Coronary artery (tissue), 2 donors: ENCODE results near the gene STEAP1B.
"Not testable (repeated sequence)": the region's sequence is repeated elsewhere in the genome, so short reads cannot be mapped to it uniquely, and the experiment has no call there.

Experiments used
- DNase-seq: peaks from one replicate; pipeline ENCODE4 v3.0.0-alpha.2; 2017; ENCODE audit warnings: low spot score
- H3K27ac ChIP-seq, 2 donors: fragments of 200-600 bp; sonication (generic); one replicate each; pipeline ENCODE4 v1.5.1; 2016 to 2019
- H3K4me3 ChIP-seq: fragments of 200-600 bp; sonication (generic); 2 replicates; pipeline ENCODE4 v1.5.1; 2016; ENCODE audit warnings: mild to moderate bottlenecking, moderate library complexity
- TF ChIP-seq, protein P1 (sequence below): fragments of 200-600 bp; sonication (generic); IDR thresholded peaks from one replicate; pipeline ENCODE4 v1.5.1; 2019; ENCODE audit warnings: antibody characterized with exemption

The STEAP1B gene

DNA sequence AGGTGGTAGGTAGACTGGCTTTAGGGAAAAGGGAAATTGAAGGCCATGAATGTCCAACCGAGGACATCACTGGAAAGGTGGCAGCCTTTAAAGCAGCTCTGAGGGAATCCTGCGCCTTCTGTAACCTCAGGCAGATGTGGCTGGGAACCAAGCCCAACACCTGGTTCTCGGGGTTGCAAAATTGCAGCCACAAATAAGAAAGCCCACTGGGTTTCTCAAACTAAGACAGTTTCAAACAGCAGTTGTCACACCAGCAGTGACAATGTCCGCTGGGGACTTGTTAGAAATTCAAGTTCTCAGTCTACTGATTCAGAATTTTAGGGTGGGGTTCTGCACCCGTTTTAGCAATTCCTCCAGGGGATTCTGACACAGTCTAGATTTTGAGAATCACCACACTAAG lies 42.7 kb upstream of the STEAP1B start:
- no peak for DNase-seq
- Histone ChIP-seq H3K4me3 (no peak overlapping the region), H3K27ac (no peak overlapping the region)
- TF ChIP-seq, protein P1, sequence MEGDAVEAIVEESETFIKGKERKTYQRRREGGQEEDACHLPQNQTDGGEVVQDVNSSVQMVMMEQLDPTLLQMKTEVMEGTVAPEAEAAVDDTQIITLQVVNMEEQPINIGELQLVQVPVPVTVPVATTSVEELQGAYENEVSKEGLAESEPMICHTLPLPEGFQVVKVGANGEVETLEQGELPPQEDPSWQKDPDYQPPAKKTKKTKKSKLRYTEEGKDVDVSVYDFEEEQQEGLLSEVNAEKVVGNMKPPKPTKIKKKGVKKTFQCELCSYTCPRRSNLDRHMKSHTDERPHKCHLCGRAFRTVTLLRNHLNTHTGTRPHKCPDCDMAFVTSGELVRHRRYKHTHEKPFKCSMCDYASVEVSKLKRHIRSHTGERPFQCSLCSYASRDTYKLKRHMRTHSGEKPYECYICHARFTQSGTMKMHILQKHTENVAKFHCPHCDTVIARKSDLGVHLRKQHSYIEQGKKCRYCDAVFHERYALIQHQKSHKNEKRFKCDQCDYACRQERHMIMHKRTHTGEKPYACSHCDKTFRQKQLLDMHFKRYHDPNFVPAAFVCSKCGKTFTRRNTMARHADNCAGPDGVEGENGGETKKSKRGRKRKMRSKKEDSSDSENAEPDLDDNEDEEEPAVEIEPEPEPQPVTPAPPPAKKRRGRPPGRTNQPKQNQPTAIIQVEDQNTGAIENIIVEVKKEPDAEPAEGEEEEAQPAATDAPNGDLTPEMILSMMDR: no peak

DNA sequence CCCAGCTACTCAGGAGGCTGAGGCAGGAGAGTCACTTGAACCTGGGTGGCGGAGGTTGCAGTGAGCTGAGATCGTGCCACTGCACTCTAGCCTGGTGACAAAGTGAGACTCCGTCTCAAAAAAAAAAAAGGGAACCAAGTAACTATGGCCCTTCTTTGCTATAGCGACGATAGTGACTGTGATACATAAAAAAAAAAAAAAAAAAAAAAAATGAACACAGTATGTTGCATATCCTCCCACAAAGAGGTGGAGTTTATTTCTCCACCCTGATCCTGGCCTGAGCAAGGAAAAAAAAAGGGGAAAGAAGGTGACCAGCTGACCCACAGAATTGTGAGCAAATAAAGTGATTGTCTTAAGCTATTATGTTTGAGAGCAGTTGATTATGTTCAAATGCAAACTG lies 42.3 kb upstream of the STEAP1B start:
- no peak for DNase-seq
- Histone ChIP-seq H3K4me3 (no peak overlapping the region), H3K27ac (no peak overlapping the region)
- TF ChIP-seq, protein P1: no peak

DNA sequence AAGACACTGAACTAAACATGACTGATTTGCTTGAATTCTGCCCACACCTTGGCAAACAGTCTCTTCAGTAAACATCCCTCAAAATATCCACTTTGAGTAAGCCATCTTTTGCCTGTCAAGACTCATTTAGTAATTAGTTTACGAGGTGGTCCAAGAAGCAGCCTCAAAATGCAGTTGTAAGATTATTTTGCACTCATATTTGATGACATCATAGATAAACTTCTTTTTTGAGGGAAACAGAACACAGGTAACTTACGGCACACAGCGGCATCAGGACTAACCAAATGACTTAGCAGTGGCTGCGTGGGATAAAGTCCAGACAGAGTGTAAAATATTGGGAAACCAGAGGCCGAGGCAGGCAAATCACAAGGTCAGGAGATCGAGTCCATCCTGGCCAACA lies 41.8 kb upstream of the STEAP1B start:
- H3K27ac ChIP-seq: no peak overlapping the region
- no peak overlapping the region for H3K4me3 ChIP-seq
- DNase-seq: no peak
- TF ChIP-seq, protein P1: no peak

DNA sequence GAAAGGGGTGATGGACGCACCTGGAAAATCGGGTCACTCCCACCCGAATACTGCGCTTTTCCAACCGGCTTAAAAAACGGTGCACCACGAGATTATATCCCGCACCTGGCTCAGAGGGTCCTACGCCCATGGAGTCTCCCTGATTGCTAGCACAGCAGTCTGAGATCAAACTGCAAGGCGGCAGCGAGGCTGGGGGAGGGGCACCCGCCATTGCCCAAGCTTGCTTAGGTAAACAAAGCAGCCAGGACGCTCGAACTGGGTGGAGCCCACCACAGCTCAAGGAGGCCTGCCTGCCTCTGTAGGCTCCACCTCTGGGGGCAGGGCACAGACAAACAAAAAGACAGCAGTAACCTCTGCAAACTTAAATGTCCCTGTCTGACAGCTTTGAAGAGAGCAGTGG lies 28.5 kb upstream of the STEAP1B start:
- not testable (repeated sequence) for H3K27ac ChIP-seq, H3K4me3 ChIP-seq, DNase-seq

DNA sequence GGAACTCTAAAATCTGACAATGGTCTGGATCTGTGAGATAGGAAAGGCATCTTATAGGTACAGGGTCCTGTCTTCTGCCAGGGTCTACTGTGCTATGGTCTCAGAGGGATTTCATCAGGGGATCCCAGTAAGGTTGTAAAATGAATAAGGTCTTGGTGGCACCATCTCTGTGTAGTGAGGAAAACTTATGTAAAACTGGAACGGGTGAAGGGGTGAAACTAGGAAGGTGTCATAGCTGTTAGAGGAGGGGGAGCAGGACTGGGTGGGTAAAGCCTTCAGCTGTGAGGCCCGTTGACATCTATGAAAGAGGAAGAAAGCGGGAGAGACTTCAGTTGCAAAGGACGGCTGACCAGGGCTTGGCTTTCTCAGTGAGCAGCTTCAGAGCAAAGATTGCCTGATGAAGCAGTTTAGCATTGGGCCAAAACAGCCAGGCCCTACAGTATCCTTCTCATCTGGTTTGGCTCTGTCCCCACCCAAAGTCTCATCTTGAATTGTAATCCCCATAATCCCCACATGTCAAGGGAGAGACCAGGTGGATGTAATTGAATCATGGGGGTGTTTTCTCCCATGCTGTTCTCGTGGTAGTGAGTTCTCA lies 24.5 kb upstream of the STEAP1B start:
- not testable (repeated sequence) for H3K4me3 ChIP-seq, H3K27ac ChIP-seq, DNase-seq

DNA sequence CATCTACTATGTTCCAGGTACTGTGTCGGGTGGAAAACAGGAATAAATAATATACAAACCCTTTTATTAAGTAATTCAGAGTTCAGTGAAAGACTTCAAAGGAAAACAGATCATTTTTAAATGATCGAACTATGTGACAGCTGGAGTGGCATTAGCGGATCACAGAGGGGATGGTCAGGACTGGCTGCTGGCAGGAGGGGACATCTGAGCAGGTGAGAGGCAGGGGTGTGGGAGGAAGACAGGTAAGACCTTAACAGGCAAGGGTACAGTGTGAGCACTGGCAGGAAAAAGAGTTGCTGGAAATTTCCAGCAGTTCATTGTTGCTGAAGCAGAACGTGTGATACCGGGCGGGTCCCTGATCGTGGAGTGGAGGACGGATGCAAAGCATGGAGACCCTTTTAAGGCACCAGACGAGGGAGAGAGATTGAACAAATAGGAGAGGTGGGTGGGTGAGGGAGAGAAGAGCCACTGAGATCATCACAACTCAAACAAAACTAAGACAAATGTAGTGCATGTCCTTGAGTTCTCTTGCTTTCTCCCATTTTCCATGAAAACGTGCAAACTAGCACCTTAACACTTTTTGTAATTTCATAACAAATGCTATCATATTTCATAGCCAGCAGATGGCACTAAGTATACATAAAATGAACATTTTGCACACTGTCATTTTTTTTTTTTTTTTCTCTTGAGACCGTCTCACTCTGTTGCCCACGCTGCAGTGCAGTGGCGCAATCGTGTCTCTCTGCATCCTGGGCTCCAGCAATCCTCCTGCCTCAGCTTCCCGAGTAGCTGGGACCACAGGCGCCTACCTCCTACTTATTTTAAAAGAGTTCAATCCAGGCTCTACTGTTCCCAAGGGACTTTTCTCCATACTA lies 23.7 kb upstream of the STEAP1B start:
- not testable (repeated sequence) for DNase-seq, H3K27ac ChIP-seq, H3K4me3 ChIP-seq

DNA sequence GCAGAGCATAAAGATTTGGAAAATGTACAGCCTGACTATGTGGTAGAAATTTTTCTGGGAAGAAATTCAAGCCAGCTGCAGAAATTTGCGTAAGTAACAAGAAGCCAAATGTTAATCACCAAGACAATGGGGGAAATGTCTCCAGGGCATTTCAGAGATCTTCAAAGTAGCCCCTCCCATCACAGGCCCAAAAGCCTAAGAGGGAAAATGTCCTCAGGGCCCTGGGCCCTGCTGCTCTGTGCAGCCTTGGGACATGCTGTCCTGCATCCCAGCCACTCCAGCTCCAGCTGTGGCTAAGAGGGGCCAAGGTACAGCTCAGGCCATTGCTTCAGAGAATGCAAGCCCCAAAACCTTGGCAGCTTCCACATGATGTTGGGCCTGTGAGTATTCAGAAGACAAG lies 19.6 kb upstream of the STEAP1B start:
- not testable (repeated sequence) for H3K4me3 ChIP-seq, DNase-seq, H3K27ac ChIP-seq

DNA sequence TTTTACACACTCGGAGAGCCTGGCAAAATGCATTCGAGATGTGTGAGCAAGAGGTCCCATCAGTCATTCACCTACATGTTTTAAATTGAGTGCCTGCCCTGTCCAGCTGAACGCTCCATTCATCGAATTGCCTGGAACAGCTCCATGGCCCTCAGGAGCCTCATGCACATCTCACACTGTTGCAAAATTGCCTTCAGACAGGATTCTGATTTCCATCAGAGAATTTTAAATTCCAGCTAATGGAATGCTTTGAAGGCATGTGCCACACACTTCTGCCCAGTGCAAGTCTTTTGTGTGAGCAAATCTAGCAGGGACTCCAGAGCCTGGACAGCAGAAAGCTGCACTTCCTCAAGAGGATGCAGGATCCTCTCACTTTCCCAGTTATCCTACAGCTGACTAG lies 17.0 kb upstream of the STEAP1B start:
- H3K4me3 ChIP-seq, H3K27ac ChIP-seq, DNase-seq: not testable (repeated sequence)

DNA sequence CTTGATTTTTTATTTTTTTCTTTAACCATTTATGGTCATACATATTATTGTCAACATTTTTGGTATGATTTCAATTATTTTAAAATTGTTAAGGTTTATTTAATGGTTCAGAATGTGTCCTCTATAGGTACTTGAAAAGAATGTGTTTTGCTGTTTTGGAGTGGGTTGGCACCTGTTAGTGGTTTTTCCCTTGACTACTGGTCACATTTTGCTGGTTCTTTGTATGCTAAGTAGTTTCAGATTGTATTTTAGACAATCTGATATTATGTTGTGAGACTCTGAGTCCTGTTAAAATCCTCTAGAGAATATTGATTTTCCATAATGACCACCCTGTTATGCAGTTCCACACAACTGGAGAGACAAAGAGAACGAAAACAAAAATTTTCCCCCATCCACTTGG lies 15.0 kb upstream of the STEAP1B start:
- not testable (repeated sequence) for H3K27ac ChIP-seq, DNase-seq

DNA sequence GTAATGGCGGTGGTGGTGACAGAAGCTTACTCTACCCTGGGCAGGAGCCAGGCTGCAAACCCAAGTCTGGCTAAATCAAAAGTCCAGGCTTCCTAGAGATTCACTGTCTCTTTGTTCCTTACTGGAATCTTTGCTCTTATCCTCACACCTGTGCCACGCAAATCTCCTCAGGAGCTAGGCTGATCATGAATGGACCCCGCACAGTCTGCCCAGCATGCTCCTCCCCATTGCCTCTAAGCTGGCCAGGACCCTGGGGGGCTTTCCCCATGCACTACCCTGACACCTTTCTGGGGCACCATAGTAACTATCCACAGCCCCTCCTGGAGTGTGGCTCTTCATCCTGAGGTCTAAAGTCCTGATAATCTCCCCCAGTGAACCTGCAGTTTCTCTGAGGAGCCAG lies 7.3 kb upstream of the STEAP1B start:
- not testable (repeated sequence) for H3K27ac ChIP-seq, DNase-seq, H3K4me3 ChIP-seq

More for the DNA sequence above, 15.0 kb upstream of the STEAP1B start:
- H3K4me3 ChIP-seq: not testable (repeated sequence)

DNA sequence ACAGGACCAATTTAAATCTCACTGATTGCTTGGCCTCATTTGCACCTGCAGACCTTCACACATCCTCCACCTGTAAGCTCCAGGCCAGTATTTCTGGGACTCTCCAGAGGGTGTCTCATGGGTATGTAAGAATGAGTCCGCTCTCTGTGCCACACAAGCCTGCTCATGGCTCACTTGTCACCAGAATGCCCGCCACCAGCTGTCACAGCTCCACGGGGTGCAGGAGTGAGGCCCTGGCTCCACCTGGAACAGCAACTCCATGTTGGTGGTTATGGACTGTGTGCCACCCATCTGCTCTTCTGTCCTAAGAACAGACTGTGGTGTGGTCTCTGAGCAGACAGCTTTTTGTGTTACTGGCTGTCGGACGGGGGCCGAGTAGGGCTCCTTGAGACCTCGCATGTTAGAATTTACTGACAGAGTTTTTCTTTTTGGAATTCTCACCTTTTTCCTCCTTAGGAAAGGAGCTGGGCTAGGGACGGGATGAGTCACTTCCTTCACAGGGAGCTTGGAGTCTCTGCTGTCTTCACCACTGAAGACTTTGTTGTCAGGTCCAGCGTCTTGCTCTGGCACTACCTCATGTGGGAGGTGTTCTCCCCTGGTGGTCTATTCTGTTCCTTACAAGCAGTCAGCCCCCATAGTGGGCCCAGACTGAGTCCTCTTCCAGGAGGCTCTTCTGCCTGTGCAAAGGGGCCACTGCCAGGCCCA lies 6.5 kb upstream of the STEAP1B start:
- DNase-seq, H3K27ac ChIP-seq, H3K4me3 ChIP-seq: not testable (repeated sequence)

DNA sequence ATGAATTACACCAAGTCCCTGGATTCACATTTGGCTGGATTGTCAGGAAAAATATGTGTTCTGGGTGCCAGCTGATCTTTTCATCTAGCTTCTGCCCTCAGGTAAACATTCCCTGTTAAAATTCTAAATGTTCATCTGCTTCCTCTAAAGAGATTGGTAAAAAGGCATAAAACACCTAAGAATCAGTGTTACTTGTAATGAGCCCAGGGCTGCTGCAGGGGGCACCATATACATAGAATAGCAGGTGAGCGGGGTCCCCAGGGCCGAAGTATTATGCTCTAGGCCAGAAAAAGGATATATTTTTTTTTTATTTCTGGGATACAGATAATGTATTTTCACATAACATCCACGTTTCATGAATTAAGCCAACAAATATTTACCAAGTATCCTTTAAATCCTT lies 4.5 kb upstream of the STEAP1B start:
- H3K27ac ChIP-seq, DNase-seq, H3K4me3 ChIP-seq: not testable (repeated sequence)

DNA sequence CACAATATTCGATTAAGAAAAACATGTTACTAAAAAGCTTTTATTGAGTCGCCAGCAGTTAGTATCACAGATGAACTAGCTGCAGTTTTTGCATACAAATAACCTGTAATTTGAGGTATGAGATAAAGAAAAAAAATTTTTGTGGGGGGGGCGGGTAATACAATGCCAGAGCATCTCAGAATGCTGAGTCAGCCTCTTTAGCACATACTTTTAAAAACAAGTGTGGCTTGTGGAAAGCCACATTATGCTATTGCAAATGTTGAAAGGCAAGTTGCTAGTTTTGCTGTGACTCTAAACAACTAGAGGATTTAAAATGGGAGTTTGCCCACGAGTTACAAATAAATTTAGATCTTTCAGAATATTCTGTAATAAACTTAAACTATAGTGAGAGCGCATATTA lies 2.1 kb upstream of the STEAP1B start:
- H3K4me3 ChIP-seq, H3K27ac ChIP-seq, DNase-seq: not testable (repeated sequence)

DNA sequence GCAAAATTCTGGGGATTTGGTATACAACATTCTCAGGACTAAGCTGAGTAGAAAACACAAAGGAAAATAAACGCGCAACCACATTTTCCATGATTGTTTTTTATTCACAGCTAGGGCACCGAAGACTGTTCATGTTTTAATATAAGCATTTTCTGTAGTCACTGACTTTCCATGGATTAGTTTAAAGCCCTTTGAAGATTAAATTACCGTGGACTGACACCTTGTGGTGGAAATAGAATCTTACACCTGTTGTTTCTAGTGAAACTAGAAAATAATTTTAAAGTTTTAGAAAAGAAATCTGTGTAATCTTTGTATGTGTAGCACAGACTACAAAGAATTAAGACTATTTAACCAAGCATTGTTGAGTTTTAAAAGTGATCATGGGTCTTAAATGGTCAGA lies 1.3 kb upstream of the STEAP1B start:
- DNase-seq, H3K27ac ChIP-seq, H3K4me3 ChIP-seq: not testable (repeated sequence)
